DMS153 treated with DMSO at 0.1 percent for 48 hours (cell line): ENCODE results near the gene SLC25A41.
"Not testable (repeated sequence)": the region's sequence is repeated elsewhere in the genome, so short reads cannot be mapped to it uniquely, and the experiment has no call there.

Source experiments
- DNase-seq: peaks from one replicate; lab custom pipeline; 2025; ENCODE audit not compliant: unreplicated experiment; lab: John Stamatoyannopoulos, UW

Gene SLC25A41

GRCh38 chr19:6428692-6429418 lies 4.7 kb downstream of the SLC25A41 start:
- not testable (repeated sequence) for DNase-seq

GRCh38 chr19:6427131-6427530 lies 6.4 kb downstream of the SLC25A41 start:
- DNase-seq, result no peak

DNA sequence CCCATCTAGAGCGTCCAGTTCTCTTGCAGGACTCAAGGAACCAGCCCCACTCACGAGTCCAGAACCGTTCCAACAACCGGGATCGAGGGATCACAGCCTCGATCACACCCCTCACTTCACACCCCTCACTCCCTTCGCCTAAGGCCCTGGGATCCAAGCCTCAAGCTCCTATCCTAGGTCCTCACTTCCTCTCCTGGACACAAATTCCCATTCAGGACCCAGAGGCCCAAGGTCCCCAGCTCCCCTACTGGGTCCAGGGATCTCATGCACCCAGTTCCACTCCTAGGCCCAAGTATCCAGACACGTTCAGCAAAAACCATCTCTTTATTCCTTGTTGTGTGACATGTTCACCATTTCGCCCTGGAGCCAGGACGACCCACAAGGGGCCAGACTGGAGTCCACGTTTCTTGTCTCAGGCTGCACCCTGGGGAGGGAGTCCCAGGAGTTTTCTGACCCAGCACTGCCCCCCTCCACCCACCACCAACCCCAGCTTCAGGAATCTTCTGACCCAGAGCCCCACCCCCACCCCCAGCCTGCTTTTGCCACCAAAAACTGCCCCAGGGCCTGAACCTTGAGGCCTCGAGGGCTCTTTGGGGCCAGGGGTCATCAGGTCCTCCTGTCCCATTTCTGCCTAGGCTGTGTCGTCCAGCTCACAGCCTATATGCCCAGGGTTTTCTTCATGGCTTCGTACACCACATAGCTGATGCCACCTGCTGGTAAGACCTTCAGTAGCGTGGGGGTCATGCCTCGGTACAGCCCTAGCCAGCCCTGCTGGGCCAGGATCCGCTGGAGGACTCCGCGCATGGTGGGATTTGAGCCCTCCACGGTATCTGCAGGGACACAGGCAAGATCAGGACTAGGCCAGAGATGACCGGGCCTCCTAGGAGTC lies 7.6 kb downstream of the SLC25A41 start:
- DNase-seq, result peak; percentile 18

DNA sequence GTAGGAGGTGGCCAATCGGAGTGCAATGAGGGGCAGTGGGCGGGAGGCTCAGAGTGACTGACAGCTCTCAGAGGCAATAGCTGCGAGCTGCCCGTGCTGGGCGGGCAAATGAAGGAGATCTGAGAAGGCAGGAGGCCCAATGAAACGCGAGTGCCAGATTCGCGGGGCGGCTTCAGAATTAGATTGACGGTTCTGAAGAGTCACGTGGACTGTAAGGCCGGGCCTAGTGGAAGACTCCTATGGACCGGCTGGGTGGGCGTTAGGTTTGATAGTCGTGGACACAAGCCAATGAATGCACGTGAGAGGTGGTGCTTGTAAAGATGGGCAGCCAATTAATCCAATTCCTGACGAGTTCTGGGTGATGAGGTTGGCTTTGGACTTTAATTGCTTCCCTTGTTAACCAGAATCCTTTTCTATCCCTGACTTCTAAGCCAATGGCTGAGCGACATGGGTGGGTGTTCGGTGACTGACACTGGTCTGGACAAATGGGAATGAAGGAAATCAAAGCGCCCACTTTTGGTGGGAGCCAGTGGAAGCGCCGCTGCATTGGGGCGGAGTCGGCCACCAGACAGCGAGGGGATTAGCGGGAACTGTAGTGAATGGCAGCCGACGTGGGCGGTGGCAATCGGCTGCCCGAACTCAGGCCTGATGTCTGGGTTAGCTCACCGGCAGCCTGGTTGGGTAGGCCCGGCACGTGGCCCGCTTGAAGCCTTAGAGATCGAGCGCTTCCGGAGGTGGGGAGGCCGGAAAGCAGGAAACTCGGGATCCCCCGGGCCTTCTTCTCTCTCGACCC lies 8.4 kb downstream of the SLC25A41 start:
- DNase-seq, result peak; percentile 100

GRCh38 chr19:6424195-6424938 lies 9.2 kb downstream of the SLC25A41 start, which contains the start of gene KHSRP:
Gene KHSRP (minus strand): TSS chr19:6424811. CDS start chr19:6424701, 110 bp downstream.
- DNase-seq, result no peak

DNA sequence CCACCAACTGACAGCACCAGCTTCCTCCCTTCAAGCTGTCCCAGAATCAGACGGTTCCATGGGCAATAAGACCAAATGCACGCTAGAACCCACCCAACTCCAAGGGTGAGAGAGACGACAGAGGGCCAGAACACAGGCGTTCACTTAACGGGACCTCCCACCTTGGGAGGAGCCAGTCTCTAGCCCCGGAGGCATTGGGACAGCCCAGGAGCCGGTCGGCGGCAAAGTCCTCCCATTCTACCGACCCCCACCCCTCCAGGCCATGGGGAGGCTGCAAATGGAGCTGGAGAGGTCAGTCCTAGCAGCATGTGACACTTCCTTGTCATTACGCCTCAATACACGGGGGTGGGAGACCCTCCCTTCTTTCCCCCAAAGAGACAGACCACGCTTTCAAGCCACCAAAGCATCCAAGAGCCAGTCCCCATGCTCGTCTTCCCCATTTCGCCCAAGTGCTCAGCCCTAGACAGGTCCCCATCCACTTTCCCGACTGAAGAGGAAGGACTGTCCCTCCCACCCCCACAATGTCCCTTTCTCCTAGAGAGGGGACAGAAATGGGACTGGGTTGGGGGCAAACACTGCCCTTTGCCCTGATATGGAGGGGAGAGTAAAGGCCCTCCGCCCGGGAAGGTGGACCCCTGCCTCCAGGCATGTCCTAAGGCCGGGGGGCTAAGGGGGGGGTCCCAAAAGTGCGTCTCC lies 9.9 kb downstream of the SLC25A41 start:
- DNase-seq, result no peak

- no peak for DNase-seq
Observed at GRCh38 chr19:6421075-6422014, 12.2 kb downstream of the SLC25A41 start.

- DNase-seq, result no peak
Observed at GRCh38 chr19:6418562-6418932, 15.0 kb downstream of the SLC25A41 start.

DNA sequence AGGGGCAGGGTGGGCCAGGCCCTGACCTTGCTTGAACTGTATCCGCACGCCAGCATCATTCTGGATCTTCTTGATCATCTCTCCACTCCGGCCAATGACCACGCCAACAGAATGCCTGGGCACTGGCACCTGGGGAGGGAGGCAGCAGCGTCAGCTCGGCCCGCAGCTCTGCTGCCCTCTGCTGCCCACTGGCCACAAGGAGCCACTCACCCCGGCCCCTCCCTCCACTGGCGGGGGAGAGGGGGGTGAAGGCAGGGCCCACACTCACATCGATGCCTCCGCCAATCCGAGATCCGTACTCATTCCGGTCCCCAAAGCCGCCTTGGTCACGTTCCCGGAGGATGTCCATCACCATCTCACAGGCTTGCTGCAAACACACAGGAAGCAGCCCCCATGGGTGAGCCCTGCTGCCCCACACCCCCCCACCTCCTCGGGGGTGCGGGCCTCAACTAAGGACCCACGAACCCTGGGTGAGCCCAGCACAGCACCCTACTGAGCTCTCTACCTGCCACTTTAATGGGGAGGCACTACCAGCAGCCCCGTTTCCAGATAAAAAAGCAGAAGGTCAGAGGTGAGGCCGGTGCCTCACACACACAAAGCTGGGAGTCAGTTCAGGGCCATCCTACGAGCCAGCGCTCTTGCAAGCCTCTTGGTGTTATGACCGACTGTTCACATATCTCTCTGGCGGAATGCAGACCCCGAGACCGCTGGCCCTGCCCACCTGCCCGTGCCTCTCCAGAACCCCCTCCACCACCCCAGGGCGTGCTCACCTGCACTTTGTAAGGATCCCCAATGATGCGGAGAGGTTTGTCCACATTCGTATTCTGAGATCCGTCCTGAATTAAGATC lies 15.6 kb downstream of the SLC25A41 start:
- DNase-seq, result no peak

- no peak for DNase-seq
Observed at GRCh38 chr19:6416658-6417405, 16.7 kb downstream of the SLC25A41 start.

DNA sequence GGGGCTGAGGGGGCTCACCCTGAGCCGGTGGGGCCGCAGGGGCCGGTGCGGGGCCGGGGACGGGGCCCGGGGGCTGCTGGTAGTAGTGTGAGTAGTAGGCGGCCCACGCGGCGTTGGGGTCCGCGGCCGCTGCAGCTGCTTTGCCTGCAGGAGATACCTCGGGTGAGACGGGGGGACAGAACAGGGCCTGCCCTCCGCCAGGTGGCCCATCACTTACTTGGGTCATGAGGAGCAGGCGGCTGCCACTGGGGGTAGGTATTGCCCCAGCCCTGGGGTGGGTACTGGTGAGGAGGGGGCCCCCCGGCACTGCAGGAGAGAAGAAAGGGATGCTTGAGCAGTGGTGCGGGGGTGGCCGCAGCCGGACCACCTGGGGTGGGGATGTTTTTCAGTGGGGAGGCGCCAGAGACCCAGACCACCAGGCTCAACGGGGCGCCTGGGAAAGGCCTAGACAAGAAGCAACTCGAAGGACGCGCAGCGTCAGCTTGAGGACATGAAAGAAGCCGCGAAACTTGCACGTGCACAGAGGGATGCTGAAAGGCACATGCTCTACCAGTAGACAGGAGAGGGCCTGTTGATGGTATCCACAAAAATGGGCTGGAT lies 17.9 kb downstream of the SLC25A41 start:
- no peak for DNase-seq

DNA sequence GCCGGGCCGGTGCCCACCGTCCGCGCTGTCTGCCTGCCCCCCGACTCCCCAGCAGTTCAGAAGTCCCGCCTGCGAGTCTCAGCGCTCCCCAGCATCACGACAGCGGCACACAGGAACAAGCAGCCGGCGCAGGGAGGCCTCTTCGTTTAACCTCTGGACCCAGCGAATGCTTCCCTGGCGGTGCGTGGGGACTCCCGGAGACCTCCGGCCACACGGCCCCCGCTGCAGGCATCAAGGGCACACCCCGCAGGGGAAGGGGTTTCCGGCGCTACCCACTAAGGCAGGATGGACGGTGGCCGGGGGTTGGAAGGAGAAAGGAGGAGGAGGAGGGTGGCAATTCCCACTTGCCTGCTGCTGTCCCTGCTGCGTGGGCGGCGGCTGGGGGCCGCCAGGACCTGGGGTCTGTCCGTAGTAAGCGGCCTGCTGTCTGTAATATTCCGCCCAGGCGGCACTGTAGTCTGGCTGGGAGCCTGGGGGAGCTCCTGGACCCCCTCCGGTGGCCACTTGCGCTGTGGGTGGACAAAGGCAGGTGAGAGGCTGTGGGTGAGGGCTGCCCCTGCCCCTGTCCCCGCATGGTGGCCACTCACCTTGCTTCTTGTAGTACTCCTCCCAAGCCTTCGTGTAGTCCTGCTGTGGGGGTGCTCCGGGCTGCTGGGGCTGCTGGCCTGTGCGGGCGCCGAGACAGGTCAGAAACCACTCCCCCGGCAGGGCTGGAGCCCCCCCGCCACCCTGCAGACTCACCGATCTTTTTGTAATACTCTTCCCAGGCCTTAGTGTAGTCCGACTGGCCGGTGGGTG lies 18.6 kb downstream of the SLC25A41 start:
- no peak for DNase-seq

GRCh38 chr19:6413721-6414643 lies 19.6 kb downstream of the SLC25A41 start:
- no peak for DNase-seq

DNA sequence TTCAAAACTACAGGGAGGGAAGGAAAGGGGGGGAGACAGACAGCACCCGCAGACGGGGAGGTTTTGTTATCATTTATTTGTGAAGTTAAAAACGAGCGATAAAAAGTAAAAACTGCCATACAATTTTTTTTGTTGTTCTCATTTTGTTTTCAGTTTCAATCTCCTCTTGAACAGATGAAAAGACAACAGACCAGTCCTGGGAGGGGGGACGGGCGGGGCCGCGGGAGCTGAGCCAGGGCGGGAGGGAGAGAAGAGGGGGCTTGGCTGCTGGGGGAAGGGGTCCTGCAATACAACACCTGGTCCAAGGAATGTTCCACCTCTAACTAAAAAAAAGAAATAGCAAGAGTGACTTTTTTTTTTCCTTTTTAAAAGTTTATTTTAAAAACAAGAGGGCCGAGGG lies 20.3 kb downstream of the SLC25A41 start:
- DNase-seq, result no peak

GRCh38 chr19:6412447-6413091 lies 21.0 kb downstream of the SLC25A41 start:
- DNase-seq, result no peak
